K562 (cell line): ENCODE data around the gene TRIM31. TPM values are rescaled to one million over a fixed set of nuclear protein-coding genes. Genes with fewer than 3 reads are reported as not detected.

Source experiments
- ETS2 ChIP-seq: IDR thresholded peaks from 2 replicates; pipeline ENCODE4 v1.6.1; 2016; ENCODE audit warnings: borderline replicate concordance, missing genetic modification characterization, mild to moderate bottlenecking, moderate library complexity, missing compliant biosample characterization; ENCODE audit not compliant: poor library complexity, severe bottlenecking
- FOXO4 ChIP-seq: fragments of 450-650 bp; formaldehyde crosslinking; IDR thresholded peaks from 2 replicates; pipeline ENCODE4 v1.4.0; 2020; ENCODE audit warnings: mild to moderate bottlenecking, moderate library complexity
- MCM3 ChIP-seq: fragments of 450-650 bp; IDR thresholded peaks from 2 replicates; pipeline ENCODE4 v1.6.1; 2016
- POLR2AphosphoS2 ChIP-seq: IDR thresholded peaks from 2 replicates; pipeline ENCODE4 v1.6.1; 2012; ENCODE audit warnings: low read length, improper control_type of control experiment
- SETDB1 ChIP-seq: IDR thresholded peaks from one replicate; pipeline ENCODE4 v1.6.1; 2012; ENCODE audit warnings: low read length, control low read depth, inconsistent platforms
- SP1 ChIP-seq: sonication (generic); formaldehyde crosslinking; IDR thresholded peaks from 2 replicates; pipeline ENCODE4 v1.8.1; 2022; ENCODE audit warnings: mild to moderate bottlenecking, missing genetic modification reagents
- STAT5B ChIP-seq: fragments of 250-450 bp; sonication (Bioruptor Pico); IDR thresholded peaks from 2 replicates; pipeline ENCODE4 v1.8.0; 2021; ENCODE audit warnings: mild to moderate bottlenecking, inconsistent platforms
- YY1 ChIP-seq, 3 experiments: IDR thresholded peaks; 2 replicates each; pipeline ENCODE4 v1.6.1; 2011; ENCODE audit warnings: low read length in 2 of 3, mild to moderate bottlenecking in 2 of 3, moderate library complexity in 2 of 3, borderline replicate concordance in 1 of 3, control low read depth in 1 of 3, low read depth in 1 of 3; ENCODE audit not compliant: insufficient read depth in 3 of 3, insufficient replicate concordance in 2 of 3, control insufficient read depth in 1 of 3, insufficient read length in 1 of 3; ENCODE audit errors: extremely low read depth in 1 of 3
- ZNF507 ChIP-seq: conservative IDR thresholded peaks from 2 replicates; pipeline ENCODE4 v1.6.1; 2017; ENCODE audit warnings: missing genetic modification characterization, missing compliant biosample characterization
- ZNF655 ChIP-seq: fragments of 250-450 bp; sonication (Bioruptor Pico); IDR thresholded peaks from 2 replicates; pipeline ENCODE4 v1.5.0; 2021
- polyA plus RNA-seq, 8 experiments: library from polyadenylated mRNA; depleted of rRNA in 4 of 8; stranded (reverse) in 5 of 8; unstranded in 3 of 8; fragments of >200 nt; fragmentation: Nextera tagmentation in 2 of 8; fragmentation: Illumina TruSeq in 1 of 8; extraction: Ambion mirVana in 2 of 8; extraction: Trizol in 1 of 8; gene quantifications; 2 replicates each; pipeline versions ENCODE4 v1.2.1 to v1.2.3, GENCODE V29; 2011 to 2014; ENCODE audit warnings: inconsistent platforms in 1 of 8, missing spikeins in 1 of 8
- total RNA-seq, 7 experiments: library from RNA; depleted of rRNA in 6 of 7; stranded (reverse); fragments of >200 nt in 6 of 7; fragmentation: Illumina TruSeq in 2 of 7; extraction: Trizol in 2 of 7; gene quantifications; 2 replicates each; pipeline versions ENCODE4 v1.2.1 to v1.2.3, GENCODE V29; 2011 to 2021; ENCODE audit warnings: low replicate concordance in 1 of 7
- TF ChIP-seq, protein P1 (sequence below): fragments of 250-450 bp; sonication (Bioruptor Pico); IDR thresholded peaks from 2 replicates; pipeline ENCODE4 v1.5.0; 2022; ENCODE audit warnings: mild to moderate bottlenecking
- TF ChIP-seq, protein P2 (sequence below): sonication (generic); IDR thresholded peaks from 2 replicates; pipeline ENCODE4 v1.6.1; 2016
- TF ChIP-seq, protein P3 (sequence below): fragments of 450-650 bp; IDR thresholded peaks from 2 replicates; pipeline ENCODE4 v1.6.1; 2018; ENCODE audit not compliant: partially characterized antibody

Gene TRIM31
- total and polyA plus RNA-seq, 9 of the 15 experiments (the other 6 are each of a cell fraction or from before 2014, with no cell fraction given), result not detected

GRCh38 chr6:30066577-30067459, 46.1 kb downstream of the TRIM31 start, which contains the start of gene PPP1R11 (continued):
- TF ChIP-seq POLR2AphosphoS2, result peak; percentile 62; the same call in 1 of the 2 replicates
- TF ChIP-seq ZNF655 (CRISPR knock-in tag), result no peak
- TF ChIP-seq ETS2 (tag), result no peak
- peak; percentile 93 for TF ChIP-seq SP1 (CRISPR knock-in tag)
- no peak for TF ChIP-seq MCM3
- TF ChIP-seq, protein P1, sequence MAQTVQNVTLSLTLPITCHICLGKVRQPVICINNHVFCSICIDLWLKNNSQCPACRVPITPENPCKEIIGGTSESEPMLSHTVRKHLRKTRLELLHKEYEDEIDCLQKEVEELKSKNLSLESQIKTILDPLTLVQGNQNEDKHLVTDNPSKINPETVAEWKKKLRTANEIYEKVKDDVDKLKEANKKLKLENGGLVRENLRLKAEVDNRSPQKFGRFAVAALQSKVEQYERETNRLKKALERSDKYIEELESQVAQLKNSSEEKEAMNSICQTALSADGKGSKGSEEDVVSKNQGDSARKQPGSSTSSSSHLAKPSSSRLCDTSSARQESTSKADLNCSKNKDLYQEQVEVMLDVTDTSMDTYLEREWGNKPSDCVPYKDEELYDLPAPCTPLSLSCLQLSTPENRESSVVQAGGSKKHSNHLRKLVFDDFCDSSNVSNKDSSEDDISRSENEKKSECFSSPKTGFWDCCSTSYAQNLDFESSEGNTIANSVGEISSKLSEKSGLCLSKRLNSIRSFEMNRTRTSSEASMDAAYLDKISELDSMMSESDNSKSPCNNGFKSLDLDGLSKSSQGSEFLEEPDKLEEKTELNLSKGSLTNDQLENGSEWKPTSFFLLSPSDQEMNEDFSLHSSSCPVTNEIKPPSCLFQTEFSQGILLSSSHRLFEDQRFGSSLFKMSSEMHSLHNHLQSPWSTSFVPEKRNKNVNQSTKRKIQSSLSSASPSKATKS (CRISPR knock-in tag), result no peak
- TF ChIP-seq FOXO4 (CRISPR knock-in tag), result no peak
- no peak for TF ChIP-seq ZNF507 (tag)
- no peak for TF ChIP-seq STAT5B (CRISPR knock-in tag)
- TF ChIP-seq YY1 (IDR thresholded peaks at IDR 0.05; ENCODE audit: borderline replicate concordance in 1 of 3, control insufficient read depth in 1 of 3, extremely low read depth in 1 of 3, insufficient read depth in 3 of 3, insufficient read length in 1 of 3, insufficient replicate concordance in 2 of 3, low read depth in 1 of 3, low read length in 2 of 3), result peak in 2 of 3 experiments; percentile 56 to 64
- TF ChIP-seq, protein P2, sequence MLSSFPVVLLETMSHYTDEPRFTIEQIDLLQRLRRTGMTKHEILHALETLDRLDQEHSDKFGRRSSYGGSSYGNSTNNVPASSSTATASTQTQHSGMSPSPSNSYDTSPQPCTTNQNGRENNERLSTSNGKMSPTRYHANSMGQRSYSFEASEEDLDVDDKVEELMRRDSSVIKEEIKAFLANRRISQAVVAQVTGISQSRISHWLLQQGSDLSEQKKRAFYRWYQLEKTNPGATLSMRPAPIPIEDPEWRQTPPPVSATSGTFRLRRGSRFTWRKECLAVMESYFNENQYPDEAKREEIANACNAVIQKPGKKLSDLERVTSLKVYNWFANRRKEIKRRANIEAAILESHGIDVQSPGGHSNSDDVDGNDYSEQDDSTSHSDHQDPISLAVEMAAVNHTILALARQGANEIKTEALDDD, result no peak
- TF ChIP-seq, protein P3, sequence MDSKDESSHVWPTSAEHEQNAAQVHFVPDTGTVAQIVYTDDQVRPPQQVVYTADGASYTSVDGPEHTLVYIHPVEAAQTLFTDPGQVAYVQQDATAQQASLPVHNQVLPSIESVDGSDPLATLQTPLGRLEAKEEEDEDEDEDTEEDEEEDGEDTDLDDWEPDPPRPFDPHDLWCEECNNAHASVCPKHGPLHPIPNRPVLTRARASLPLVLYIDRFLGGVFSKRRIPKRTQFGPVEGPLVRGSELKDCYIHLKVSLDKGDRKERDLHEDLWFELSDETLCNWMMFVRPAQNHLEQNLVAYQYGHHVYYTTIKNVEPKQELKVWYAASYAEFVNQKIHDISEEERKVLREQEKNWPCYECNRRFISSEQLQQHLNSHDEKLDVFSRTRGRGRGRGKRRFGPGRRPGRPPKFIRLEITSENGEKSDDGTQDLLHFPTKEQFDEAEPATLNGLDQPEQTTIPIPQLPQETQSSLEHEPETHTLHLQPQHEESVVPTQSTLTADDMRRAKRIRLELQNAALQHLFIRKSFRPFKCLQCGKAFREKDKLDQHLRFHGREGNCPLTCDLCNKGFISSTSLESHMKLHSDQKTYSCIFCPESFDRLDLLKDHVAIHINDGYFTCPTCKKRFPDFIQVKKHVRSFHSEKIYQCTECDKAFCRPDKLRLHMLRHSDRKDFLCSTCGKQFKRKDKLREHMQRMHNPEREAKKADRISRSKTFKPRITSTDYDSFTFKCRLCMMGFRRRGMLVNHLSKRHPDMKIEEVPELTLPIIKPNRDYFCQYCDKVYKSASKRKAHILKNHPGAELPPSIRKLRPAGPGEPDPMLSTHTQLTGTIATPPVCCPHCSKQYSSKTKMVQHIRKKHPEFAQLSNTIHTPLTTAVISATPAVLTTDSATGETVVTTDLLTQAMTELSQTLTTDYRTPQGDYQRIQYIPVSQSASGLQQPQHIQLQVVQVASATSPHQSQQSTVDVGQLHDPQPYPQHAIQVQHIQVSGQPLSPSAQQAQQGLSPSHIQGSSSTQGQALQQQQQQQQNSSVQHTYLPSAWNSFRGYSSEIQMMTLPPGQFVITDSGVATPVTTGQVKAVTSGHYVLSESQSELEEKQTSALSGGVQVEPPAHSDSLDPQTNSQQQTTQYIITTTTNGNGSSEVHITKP, result peak; percentile 88
- peak; percentile 84 for TF ChIP-seq SETDB1
